ENCODE measurements around the gene EOLA2. TPM values are rescaled to one million over a fixed set of nuclear protein-coding genes. Genes with fewer than 3 reads are reported as not detected.
"Not testable (repeated sequence)": the region's sequence is repeated elsewhere in the genome, so short reads cannot be mapped to it uniquely, and the experiment has no call there.

EOLA2 gene
- polyA plus RNA-seq, 1 donor from 2014 or later = 21.7 TPM

- H4K20me1 ChIP-seq (ENCODE audit: insufficient read depth) = no peaks in the 10 kb centered on the region
- H3K9me2 ChIP-seq (ENCODE audit: insufficient read depth, low read length) = no peaks in the 10 kb centered on the region
- no peaks in the 10 kb centered on the region for H3K9me3 ChIP-seq (ENCODE audit: low read length)
- no peaks in the 10 kb centered on the region for H3K27me3 ChIP-seq (ENCODE audit: insufficient read depth, low read depth, low read length)
- H3K4me2 ChIP-seq (ENCODE audit: low read length) = no peak overlapping the region
- TF ChIP-seq CTCF (IDR thresholded peaks at IDR 0.05; ENCODE audit: poor library complexity, severe bottlenecking) = no peak
- no peak for TF ChIP-seq EP300 (conservative IDR thresholded peaks at IDR 0.05; ENCODE audit: poor library complexity, severe bottlenecking)
- TF ChIP-seq EZH2 (IDR thresholded peaks at IDR 0.05; ENCODE audit: borderline replicate concordance, insufficient read depth, low read length, poor library complexity, severe bottlenecking) = no peak
- TF ChIP-seq RAD21 (conservative IDR thresholded peaks at IDR 0.05) = no peak
- no peak for TF ChIP-seq SMC3 (conservative IDR thresholded peaks at IDR 0.05; ENCODE audit: poor library complexity)
- no peak for TF ChIP-seq REST (IDR thresholded peaks at IDR 0.05; ENCODE audit: borderline replicate concordance)
- no peak for TF ChIP-seq MXI1 (conservative IDR thresholded peaks at IDR 0.05; ENCODE audit: poor library complexity, severe bottlenecking)
- TF ChIP-seq POLR2AphosphoS5 (IDR thresholded peaks at IDR 0.05) = no peak
- TF ChIP-seq TAF1 (IDR thresholded peaks at IDR 0.05; ENCODE audit: low read depth) = no peak
- H2AFZ ChIP-seq (ENCODE audit: low read depth, low read length) = no peak overlapping the region
- H3K36me3 ChIP-seq (ENCODE audit: insufficient read depth, low read length) = no peaks in the 10 kb centered on the region
- H3K27ac ChIP-seq (ENCODE audit: low read length) = no peak overlapping the region
- no peaks in the 10 kb centered on the region for H3K79me2 ChIP-seq (replicated peaks; ENCODE audit: insufficient read depth, low read length)
- H3F3A ChIP-seq (ENCODE audit: insufficient read depth, low read length, poor library complexity, severe bottlenecking) = no peaks in the 10 kb centered on the region
- H3K4me3 ChIP-seq (ENCODE audit: low read length) = no peak overlapping the region
- H3K9ac ChIP-seq (ENCODE audit: low read length) = no peak overlapping the region
Measured at GRCh38 chrX:149898554-149898953, 39.7 kb downstream of the EOLA2 start.

- not testable (repeated sequence) for H3F3A ChIP-seq (ENCODE audit: insufficient read depth, low read length, poor library complexity, severe bottlenecking); H3K4me3 ChIP-seq (ENCODE audit: low read length); H3K9me3 ChIP-seq (ENCODE audit: low read length)
Measured at GRCh38 chrX:149890828-149891227, 47.5 kb downstream of the EOLA2 start.

More at GRCh38 chrX:149890828-149891227, 47.5 kb downstream of the EOLA2 start:
- H2AFZ ChIP-seq (ENCODE audit: low read depth, low read length); H3K4me2 ChIP-seq (ENCODE audit: low read length); H3K27ac ChIP-seq (ENCODE audit: low read length); H3K9ac ChIP-seq (ENCODE audit: low read length); H3K9me2 ChIP-seq (ENCODE audit: insufficient read depth, low read length); H3K27me3 ChIP-seq (ENCODE audit: insufficient read depth, low read depth, low read length); H3K79me2 ChIP-seq (replicated peaks; ENCODE audit: insufficient read depth, low read length); H4K20me1 ChIP-seq (ENCODE audit: insufficient read depth); H3K36me3 ChIP-seq (ENCODE audit: insufficient read depth, low read length): not testable (repeated sequence)

Other genes with a start within 250 kb of the EOLA2 start
- gene MAGEA11, start 226.4 kb downstream of the EOLA2 start, polyA plus RNA-seq = not detected in 2 replicates
- gene HSFX1, start 164.4 kb downstream of the EOLA2 start, polyA plus RNA-seq = 0.57 and 1.3 TPM in 2 replicates
- not detected in 2 replicates for gene MAGEA9, start 156.6 kb downstream of the EOLA2 start, polyA plus RNA-seq
- gene MAGEA8, start 57.3 kb downstream of the EOLA2 start, polyA plus RNA-seq = not detected in 2 replicates
- gene HSFX4, start 8.9 kb downstream of the EOLA2 start, polyA plus RNA-seq = not detected in 2 replicates